ENCODE results near the gene ZNF37A.

DNA sequence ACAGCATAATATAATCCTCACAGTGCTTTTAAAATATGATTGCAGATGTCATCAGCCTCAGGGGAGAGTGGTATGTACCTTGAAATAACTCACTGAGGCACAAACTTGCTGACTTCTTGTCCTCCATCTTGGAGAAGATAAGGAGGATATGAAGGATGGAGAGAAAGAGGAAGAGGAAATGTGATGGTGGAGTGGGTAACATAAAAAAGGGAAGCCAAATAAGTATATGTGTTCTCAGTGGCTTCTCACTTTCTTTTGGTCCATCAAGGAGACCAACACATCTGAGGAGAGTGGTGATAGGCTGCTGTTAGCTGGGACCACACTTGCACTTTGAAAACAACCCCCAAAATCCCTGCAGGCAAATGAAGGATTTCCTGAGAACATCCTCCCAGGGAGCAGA, 21.6 kb upstream of the ZNF37A start:
- TF ChIP-seq EP300 (IDR thresholded peaks at IDR 0.05) (no peak), CTCF (IDR thresholded peaks at IDR 0.05) (no peak), POLR2A (IDR thresholded peaks at IDR 0.05) (no peak)

Measured in ovary (tissue), 3 donors.